HUES6 (cell line): ENCODE results near the gene CACNB2.
"Not testable (repeated sequence)": the region's sequence is repeated elsewhere in the genome, so short reads cannot be mapped to it uniquely, and the experiment has no call there.

Experiments used
- H3K27ac ChIP-seq: 2 replicates; pipeline ENCODE4 v1.7.0; 2013; ENCODE audit warnings: low read depth, mild to moderate bottlenecking, low read length, inconsistent platforms
- H3K27me3 ChIP-seq: 2 replicates; pipeline ENCODE4 v1.6.1; 2013; ENCODE audit warnings: low read length; ENCODE audit not compliant: control insufficient read depth, insufficient read depth
- H3K36me3 ChIP-seq: 2 replicates; pipeline ENCODE4 v1.6.1; 2013; ENCODE audit warnings: low read length; ENCODE audit not compliant: control insufficient read depth, insufficient read depth
- H3K4me1 ChIP-seq: 2 replicates; pipeline ENCODE4 v1.6.1; 2013; ENCODE audit warnings: low read length; ENCODE audit not compliant: control insufficient read depth, insufficient read depth
- H3K4me3 ChIP-seq: 2 replicates; pipeline ENCODE4 v1.5.1; 2013; ENCODE audit warnings: low read depth, low read length
- H3K9ac ChIP-seq: one replicate; pipeline ENCODE4 v1.6.1; 2013; ENCODE audit warnings: mild to moderate bottlenecking, low read length
- H3K9me3 ChIP-seq: 2 replicates; pipeline ENCODE4 v1.6.1; 2013; ENCODE audit warnings: low read depth, low read length; ENCODE audit not compliant: control insufficient read depth, insufficient read depth

The CACNB2 gene

DNA sequence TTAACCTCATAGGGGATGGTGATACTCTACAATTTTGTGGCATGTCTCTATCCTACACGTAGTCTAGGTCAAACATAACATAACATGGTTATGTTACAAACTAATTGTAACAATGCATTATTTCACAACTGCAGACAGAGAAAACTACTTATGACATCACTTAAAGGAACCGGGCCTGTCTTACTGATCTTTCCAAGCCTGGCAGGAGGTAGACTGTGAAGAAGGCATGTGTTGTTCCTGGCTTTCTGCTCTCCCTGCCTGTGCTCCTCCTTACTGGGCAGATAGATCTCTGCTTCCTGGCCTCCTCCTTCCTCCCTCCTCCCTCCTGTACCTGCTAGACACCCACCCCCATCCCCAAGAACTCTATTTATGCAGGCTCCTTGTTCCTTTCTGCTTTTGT, 5.4 kb downstream of the CACNB2 start:
- Histone ChIP-seq H3K9ac (no peak overlapping the region), H3K36me3 (no peaks in the 10 kb centered on the region), H3K27ac (no peak overlapping the region), H3K9me3 (no peaks in the 10 kb centered on the region), H3K27me3 (peaks cover 15% of the 10 kb centered on the region), H3K4me3 (no peak overlapping the region), H3K4me1 (peaks cover 6% of the 10 kb centered on the region; the same call in 1 of the 2 replicates)

DNA sequence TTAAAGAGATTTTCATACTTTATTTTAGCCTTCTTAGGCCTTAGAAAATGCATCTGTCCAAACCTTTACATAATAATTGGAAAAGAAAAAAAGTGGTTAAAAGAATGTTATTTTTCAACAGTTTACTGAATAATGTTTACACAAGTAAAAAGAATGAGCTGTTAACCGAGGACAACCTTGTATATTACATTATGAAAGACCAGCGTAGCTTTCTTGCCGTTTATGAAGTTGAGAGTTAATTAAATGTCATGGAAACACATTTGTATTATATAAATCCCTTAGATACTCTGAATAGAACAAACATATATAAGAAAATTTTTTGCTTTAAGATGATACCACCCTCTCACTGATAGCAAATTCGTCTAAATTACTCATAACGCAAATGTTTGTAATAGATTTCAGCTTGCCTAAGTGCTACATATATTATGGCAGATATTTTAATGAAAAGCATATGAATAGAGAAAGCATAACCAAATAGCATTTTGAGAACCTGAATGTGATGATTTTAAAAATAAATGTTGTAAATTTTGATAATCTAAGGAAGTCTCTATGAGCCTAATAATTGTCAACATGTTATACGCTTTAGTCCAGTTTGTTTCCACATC, 9.1 kb downstream of the CACNB2 start:
- Histone ChIP-seq H3K9me3 (no peaks in the 10 kb centered on the region), H3K36me3 (no peaks in the 10 kb centered on the region), H3K9ac (no peak overlapping the region), H3K4me3 (no peak overlapping the region), H3K4me1 (peaks cover 3% of the 10 kb centered on the region; the same call in 1 of the 2 replicates), H3K27me3 (no peaks in the 10 kb centered on the region), H3K27ac (no peak overlapping the region)

DNA sequence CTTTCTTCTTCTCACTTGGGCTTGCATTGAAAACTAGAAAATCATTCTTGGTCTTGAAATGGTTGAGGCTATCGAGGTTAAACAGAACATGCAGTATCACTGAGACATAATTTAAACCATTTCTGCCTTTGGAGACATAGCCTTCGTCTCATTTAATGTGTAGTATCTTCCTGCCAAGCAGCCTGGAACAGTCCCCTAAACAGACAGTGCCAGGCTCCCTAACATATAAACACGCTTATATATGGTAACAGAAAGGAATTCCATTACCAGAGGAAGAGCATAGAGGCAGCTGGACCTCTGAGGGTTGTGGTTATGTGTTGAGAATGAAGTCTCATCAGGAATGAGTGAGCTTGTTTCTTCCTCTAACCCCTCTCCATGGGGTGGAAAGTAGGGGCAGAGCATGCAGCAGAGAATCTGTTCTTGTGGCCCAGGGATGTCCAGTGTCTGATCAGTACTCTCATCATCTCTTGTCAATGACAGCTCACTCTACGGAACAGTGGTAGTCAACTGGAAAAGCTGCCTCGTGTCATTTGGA, 11.2 kb downstream of the CACNB2 start:
- Histone ChIP-seq H3K9ac (no peak overlapping the region), H3K36me3 (no peaks in the 10 kb centered on the region), H3K4me3 (no peak overlapping the region), H3K27ac (no peak overlapping the region), H3K4me1 (no peaks in the 10 kb centered on the region), H3K27me3 (no peaks in the 10 kb centered on the region), H3K9me3 (no peaks in the 10 kb centered on the region)

DNA sequence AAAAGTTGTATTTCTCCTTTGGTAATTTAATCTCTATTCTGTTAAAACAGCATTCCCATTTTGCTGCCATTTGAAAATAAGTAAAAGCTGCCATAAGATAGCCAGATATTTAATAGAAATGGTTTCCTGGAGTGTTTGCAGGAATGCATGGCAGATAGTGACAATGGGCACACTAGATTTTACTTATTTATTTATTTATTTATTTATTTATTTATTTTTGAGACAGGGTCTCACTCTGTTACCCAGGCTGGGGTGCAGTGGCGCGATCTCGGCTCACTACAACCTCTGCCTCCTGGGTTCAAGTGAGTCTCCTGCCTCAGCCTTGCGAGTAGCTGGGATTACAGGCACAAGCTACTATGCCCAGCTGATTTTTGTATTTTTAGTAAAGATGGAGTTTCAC, 13.2 kb downstream of the CACNB2 start:
- H3K27ac ChIP-seq, H3K4me3 ChIP-seq, H3K4me1 ChIP-seq, H3K9ac ChIP-seq, H3K27me3 ChIP-seq, H3K9me3 ChIP-seq, H3K36me3 ChIP-seq: not testable (repeated sequence)

DNA sequence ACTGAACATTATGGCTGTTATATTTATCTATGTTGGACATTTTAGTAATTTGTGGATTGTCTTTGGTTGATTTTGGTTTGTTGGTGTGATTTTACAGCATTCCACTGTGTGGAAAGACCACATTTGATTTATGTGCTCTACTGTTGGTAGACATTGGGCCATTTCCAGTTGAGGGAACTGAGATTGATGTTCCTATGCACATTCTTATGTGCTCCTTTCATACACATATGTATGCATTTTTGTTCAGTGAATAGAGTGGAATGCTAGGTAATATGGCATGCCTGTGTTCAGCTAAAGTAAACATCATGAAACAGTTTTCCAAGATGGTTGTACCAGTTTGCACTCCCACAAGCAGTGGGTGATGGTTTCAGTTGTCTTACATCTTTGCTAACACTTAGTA, 15.1 kb downstream of the CACNB2 start:
- Histone ChIP-seq H3K9me3 (no peaks in the 10 kb centered on the region), H3K4me1 (no peaks in the 10 kb centered on the region), H3K4me3 (no peak overlapping the region), H3K27me3 (no peaks in the 10 kb centered on the region), H3K36me3 (no peaks in the 10 kb centered on the region), H3K9ac (no peak overlapping the region), H3K27ac (no peak overlapping the region)

DNA sequence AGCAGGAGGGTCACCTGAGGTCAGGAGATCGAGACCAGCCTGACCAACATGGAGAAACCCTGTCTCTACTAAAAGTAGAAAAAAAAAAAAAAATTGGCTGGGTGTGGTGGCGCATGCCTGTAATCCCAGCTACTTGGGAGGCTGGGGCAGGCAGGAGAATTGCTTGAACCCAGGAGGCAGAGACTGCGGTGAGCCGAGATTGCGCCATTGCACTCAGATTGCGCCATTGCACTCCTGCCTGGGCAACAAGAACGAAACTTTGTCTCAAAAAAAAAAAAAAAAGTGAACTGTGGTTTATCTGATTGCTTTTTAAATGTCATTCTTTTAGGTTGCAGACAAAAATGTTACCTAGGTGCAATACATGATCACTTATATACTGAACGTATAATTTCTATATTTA, 16.6 kb downstream of the CACNB2 start:
- not testable (repeated sequence) for H3K9me3 ChIP-seq, H3K9ac ChIP-seq, H3K27me3 ChIP-seq

DNA sequence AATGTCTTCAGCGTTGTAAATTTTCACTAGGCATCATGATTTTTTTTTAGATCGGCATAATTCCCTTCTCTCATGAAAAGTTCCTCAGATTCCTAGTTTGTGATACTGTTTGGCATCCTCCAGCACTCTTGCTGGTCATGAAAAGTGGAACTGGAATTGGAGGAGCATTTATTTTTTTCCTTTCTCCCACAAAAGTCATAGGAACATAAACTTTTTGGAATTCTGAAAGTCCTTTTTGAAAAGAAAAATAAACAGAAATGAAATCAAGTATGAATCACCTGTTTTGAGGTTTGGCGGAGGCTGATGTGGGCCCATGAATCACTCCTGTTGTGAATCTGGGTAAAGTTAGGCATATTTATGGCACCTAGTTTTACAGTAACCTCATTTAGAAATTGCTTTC, 17.7 kb downstream of the CACNB2 start:
- H3K27ac ChIP-seq, result no peak overlapping the region

More for the DNA sequence above, 16.6 kb downstream of the CACNB2 start:
- not testable (repeated sequence) for H3K36me3 ChIP-seq, H3K4me3 ChIP-seq, H3K4me1 ChIP-seq, H3K27ac ChIP-seq

DNA sequence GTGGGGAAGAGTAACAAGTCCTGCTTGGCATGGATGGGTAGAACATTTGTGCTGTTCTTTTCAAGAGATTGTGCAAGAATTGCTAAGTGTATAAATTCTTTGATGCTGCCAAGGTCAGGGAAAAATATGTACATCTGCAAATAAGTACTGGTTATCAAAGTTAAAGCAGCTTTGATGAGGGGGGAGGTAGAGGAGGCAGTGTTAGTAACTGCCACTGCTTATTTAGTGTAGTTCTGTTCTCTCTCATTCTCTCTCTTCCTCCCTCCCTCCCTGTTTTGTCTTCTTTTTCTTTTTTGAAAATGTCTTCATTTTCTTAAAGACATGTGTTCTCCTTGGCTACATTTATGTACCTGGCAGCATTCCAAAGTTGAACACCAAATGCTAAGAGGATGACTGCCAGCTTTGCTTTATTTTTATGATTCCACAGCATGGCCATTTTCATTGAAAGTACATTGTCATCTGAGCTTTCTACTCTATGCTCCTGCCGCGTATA, 18.6 kb downstream of the CACNB2 start:
- H3K4me3 ChIP-seq, result no peak overlapping the region
- H3K27ac ChIP-seq, result no peak overlapping the region
- no peak overlapping the region for H3K9ac ChIP-seq
- no peaks in the 10 kb centered on the region for H3K9me3 ChIP-seq
- no peaks in the 10 kb centered on the region for H3K36me3 ChIP-seq
- no peaks in the 10 kb centered on the region for H3K27me3 ChIP-seq
- no peaks in the 10 kb centered on the region for H3K4me1 ChIP-seq

More for the DNA sequence above, 17.7 kb downstream of the CACNB2 start:
- Histone ChIP-seq H3K27me3 (no peaks in the 10 kb centered on the region), H3K9ac (no peak overlapping the region), H3K36me3 (no peaks in the 10 kb centered on the region), H3K4me1 (no peaks in the 10 kb centered on the region), H3K9me3 (no peaks in the 10 kb centered on the region), H3K4me3 (no peak overlapping the region)

DNA sequence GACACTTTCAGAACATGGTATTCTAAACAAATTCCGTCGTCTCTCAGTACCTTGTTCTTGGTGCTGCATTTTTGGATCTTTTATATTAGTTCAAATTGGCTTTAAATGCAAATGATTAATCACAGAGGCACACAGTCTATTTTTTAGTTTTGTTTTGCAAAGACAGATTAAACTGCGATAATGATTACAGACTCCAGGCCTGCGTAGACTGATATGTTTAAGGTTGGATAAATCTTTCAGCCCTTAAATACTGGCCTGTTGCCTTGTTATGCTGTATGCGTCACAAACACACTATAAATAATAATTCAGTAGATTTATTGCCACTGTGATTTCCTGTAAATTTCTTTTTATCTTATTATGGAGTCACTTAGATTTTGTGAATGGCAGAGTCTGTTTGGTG, 19.3 kb downstream of the CACNB2 start:
- Histone ChIP-seq H3K9ac (no peak overlapping the region), H3K27ac (no peak overlapping the region), H3K9me3 (no peaks in the 10 kb centered on the region), H3K36me3 (no peaks in the 10 kb centered on the region), H3K27me3 (no peaks in the 10 kb centered on the region), H3K4me1 (no peaks in the 10 kb centered on the region), H3K4me3 (no peak overlapping the region)

DNA sequence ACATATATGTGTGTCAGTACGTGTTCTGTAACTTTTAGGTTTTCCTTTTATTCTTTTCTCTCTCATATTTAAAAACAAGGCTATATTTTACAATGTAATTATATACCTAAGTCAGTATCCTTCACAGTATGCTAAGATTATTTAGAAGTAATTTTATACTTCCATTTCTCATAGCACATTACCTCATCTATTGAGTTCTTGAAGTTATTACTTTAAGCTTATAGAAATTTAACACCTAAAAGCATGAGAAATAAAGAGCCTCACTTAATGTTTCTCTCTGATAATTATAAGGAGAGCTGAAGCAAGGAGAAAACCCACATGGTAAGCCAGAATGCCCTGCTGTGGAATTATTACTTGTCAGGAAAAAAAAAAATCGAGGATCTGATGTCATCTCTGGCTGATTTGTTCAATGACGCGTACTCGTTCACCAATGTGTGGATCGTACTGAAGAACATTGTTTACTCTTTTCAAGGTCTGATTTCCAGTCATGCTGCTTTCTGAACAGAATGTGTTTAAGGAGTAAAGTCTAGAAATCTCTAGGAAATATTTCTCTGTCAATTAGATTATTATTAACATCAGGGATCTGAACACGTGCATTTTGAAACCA, 21.9 kb downstream of the CACNB2 start:
- no peaks in the 10 kb centered on the region for H3K36me3 ChIP-seq
- H3K4me3 ChIP-seq, result no peak overlapping the region
- no peaks in the 10 kb centered on the region for H3K9me3 ChIP-seq
- H3K27ac ChIP-seq, result no peak overlapping the region
- no peak overlapping the region for H3K9ac ChIP-seq
- H3K4me1 ChIP-seq, result no peaks in the 10 kb centered on the region
- H3K27me3 ChIP-seq, result no peaks in the 10 kb centered on the region

DNA sequence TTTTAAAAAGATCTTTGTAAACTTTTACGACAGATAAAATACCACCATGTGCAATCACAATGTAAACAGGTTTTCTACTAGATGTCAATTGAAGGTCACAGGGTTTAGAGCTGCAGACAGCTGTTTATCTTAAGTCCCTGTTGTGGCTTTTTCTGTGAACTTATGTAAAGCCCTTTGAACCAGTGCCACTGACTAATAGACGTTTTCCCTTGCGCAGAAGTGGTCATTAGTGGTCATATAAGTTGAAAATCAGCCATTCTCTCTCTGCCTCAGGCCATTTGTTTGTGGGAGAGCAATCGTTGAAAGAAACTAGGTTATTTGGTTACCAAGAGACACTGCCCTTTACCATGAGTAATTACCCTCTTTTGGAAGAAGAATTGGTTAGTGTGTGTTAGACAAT, 23.9 kb downstream of the CACNB2 start:
- no peaks in the 10 kb centered on the region for H3K27me3 ChIP-seq
- H3K27ac ChIP-seq, result no peak overlapping the region
- H3K4me1 ChIP-seq, result no peaks in the 10 kb centered on the region
- H3K9ac ChIP-seq, result no peak overlapping the region
- no peaks in the 10 kb centered on the region for H3K9me3 ChIP-seq
- no peak overlapping the region for H3K4me3 ChIP-seq
- H3K36me3 ChIP-seq, result no peaks in the 10 kb centered on the region
